Ishikawa (cell line): ENCODE data around the gene ACACA.

Experiments used
- CEBPB ChIP-seq: IDR thresholded peaks from 2 replicates; pipeline ENCODE4 v1.6.1; 2012
- CREB1 ChIP-seq: IDR thresholded peaks from 2 replicates; pipeline ENCODE4 v1.6.1; 2012; ENCODE audit warnings: low read depth
- EGR1 ChIP-seq: IDR thresholded peaks from 2 replicates; pipeline ENCODE4 v1.6.1; 2012
- EP300 ChIP-seq: IDR thresholded peaks from 2 replicates; pipeline ENCODE4 v1.6.1; 2012; ENCODE audit warnings: borderline replicate concordance
- FOXM1 ChIP-seq: IDR thresholded peaks from 2 replicates; pipeline ENCODE4 v1.6.1; 2012; ENCODE audit warnings: low read depth, borderline replicate concordance
- NFIC ChIP-seq: IDR thresholded peaks from 2 replicates; pipeline ENCODE4 v1.6.1; 2012
- RAD21 ChIP-seq: IDR thresholded peaks from 2 replicates; pipeline ENCODE4 v1.6.1; 2012; ENCODE audit warnings: low read depth
- TAF1 ChIP-seq: IDR thresholded peaks from 2 replicates; pipeline ENCODE4 v1.6.1; 2012; ENCODE audit warnings: low read depth, mild to moderate bottlenecking
- TCF12 ChIP-seq: IDR thresholded peaks from 2 replicates; pipeline ENCODE4 v1.6.1; 2012; ENCODE audit warnings: low read depth
- TEAD4 ChIP-seq: IDR thresholded peaks from 2 replicates; pipeline ENCODE4 v1.6.1; 2012
- YY1 ChIP-seq: IDR thresholded peaks from 2 replicates; pipeline ENCODE4 v1.6.1; 2012; ENCODE audit warnings: low read depth
- ZBTB7A ChIP-seq: IDR thresholded peaks from 2 replicates; pipeline ENCODE4 v1.6.1; 2012; ENCODE audit warnings: low read depth
- TF ChIP-seq, protein P1 (sequence below): IDR thresholded peaks from 2 replicates; pipeline ENCODE4 v1.6.1; 2012
- TF ChIP-seq, protein P2 (sequence below): IDR thresholded peaks from 2 replicates; pipeline ENCODE4 v1.6.1; 2012; ENCODE audit warnings: low read depth, mild to moderate bottlenecking
- TF ChIP-seq, protein P3 (sequence below): IDR thresholded peaks from 2 replicates; pipeline ENCODE4 v1.6.1; 2012

The ACACA gene

DNA sequence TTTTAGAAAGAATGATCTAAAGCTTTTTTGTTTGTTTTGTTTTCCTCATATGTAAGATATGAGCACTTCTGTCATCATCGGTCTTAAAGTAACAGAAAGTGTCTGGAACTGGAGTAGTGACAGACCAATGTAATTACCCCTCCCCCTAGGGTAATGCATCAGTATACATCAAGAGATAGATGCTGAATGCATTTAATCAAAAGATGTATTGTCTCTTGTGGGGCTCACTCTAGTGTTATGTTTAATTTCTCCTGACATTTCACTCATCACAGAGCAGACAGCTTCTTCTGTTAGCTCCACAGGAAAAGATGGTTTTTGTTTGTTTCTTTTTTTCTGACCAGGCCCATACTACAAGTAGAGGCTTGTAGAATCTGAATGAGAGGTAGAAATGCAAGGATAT is 199.5 kb downstream of the ACACA start:
- TF ChIP-seq, protein P1, sequence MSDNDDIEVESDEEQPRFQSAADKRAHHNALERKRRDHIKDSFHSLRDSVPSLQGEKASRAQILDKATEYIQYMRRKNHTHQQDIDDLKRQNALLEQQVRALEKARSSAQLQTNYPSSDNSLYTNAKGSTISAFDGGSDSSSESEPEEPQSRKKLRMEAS: no peak
- TF ChIP-seq ZBTB7A: no peak
- no peak for TF ChIP-seq TEAD4
- TF ChIP-seq YY1: no peak

DNA sequence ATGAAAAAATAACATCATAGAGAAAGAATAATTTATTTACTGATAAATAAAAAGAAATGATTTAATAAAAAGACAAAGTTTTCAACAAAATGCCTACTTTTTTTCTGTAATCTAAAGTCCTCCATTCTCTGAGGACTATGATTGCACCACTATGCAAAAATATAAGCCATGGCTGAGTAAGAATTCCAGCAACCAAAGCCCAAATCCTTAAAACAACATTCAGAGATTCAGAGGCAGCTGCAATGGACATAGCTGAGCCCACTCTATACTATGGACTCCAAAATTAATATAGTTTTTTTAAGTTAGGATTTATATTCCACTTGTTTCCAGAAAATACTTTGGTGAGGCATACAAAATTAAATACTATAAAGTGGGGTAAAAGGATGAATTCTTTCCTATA is 200.3 kb downstream of the ACACA start:
- TF ChIP-seq TCF12 (no peak), CEBPB (no peak), EGR1 (no peak), RAD21 (no peak), YY1 (no peak), FOXM1 (no peak), CREB1 (no peak), TAF1 (no peak), ZBTB7A (no peak), TEAD4 (no peak), NFIC (no peak)
- TF ChIP-seq, protein P2, sequence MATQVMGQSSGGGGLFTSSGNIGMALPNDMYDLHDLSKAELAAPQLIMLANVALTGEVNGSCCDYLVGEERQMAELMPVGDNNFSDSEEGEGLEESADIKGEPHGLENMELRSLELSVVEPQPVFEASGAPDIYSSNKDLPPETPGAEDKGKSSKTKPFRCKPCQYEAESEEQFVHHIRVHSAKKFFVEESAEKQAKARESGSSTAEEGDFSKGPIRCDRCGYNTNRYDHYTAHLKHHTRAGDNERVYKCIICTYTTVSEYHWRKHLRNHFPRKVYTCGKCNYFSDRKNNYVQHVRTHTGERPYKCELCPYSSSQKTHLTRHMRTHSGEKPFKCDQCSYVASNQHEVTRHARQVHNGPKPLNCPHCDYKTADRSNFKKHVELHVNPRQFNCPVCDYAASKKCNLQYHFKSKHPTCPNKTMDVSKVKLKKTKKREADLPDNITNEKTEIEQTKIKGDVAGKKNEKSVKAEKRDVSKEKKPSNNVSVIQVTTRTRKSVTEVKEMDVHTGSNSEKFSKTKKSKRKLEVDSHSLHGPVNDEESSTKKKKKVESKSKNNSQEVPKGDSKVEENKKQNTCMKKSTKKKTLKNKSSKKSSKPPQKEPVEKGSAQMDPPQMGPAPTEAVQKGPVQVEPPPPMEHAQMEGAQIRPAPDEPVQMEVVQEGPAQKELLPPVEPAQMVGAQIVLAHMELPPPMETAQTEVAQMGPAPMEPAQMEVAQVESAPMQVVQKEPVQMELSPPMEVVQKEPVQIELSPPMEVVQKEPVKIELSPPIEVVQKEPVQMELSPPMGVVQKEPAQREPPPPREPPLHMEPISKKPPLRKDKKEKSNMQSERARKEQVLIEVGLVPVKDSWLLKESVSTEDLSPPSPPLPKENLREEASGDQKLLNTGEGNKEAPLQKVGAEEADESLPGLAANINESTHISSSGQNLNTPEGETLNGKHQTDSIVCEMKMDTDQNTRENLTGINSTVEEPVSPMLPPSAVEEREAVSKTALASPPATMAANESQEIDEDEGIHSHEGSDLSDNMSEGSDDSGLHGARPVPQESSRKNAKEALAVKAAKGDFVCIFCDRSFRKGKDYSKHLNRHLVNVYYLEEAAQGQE: no peak
- TF ChIP-seq, protein P1: no peak
- TF ChIP-seq, protein P3, sequence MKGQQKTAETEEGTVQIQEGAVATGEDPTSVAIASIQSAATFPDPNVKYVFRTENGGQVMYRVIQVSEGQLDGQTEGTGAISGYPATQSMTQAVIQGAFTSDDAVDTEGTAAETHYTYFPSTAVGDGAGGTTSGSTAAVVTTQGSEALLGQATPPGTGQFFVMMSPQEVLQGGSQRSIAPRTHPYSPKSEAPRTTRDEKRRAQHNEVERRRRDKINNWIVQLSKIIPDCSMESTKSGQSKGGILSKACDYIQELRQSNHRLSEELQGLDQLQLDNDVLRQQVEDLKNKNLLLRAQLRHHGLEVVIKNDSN: no peak

DNA sequence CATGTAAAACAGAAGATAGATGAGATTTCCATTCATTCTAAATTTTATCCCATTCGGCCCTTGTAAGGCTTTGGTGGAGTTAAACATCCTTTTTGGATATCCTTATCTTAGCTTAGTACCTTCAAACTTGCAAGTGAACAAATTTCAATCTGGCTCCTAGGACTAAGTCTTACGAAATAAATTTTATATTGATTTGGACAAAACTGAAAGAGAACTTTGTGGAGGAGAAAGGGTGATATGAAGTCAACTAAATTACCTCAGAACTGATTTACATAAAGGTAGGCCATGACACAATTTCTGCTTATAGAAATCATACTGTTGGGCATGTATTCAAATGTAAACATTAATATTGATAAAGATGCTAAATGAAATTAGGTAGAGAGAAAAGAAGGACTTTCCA is 206.1 kb downstream of the ACACA start:
- TF ChIP-seq EGR1: no peak
- TF ChIP-seq, protein P1: no peak
- TF ChIP-seq YY1: no peak
- TF ChIP-seq, protein P3: no peak
- TF ChIP-seq ZBTB7A: no peak
- TF ChIP-seq RAD21: no peak
- TF ChIP-seq CEBPB: no peak
- no peak for TF ChIP-seq EP300
- no peak for TF ChIP-seq NFIC
- TF ChIP-seq TEAD4: no peak
- no peak for TF ChIP-seq TAF1
- TF ChIP-seq TCF12: no peak
- TF ChIP-seq CREB1: no peak
- TF ChIP-seq FOXM1: no peak
- TF ChIP-seq, protein P2: no peak

DNA sequence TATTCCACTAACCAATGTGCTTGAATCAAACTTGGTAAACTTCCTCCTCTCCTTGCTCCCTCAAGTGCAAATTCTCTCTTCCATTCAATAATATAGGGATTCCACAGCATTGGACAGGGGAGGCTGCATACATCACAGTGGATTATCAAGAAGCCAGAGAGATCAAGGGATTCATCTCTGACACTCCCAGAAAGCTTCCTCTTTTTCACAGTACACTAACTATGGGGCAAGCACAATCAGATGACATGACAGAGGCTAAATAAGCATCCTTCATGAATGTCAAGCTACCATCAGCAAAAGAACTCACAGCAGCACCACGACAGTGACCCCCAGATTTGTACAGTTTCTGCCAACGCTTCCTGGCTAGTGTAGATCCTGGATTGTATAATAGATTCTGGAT is 209.3 kb downstream of the ACACA start:
- TF ChIP-seq YY1 (no peak), TEAD4 (no peak), EP300 (no peak), TCF12 (no peak), ZBTB7A (no peak), EGR1 (no peak), CEBPB (no peak), NFIC (no peak), FOXM1 (no peak), TAF1 (no peak), CREB1 (no peak), RAD21 (no peak)
- TF ChIP-seq, protein P3: no peak
- TF ChIP-seq, protein P1: no peak
- TF ChIP-seq, protein P2: no peak
